Measurements from ENCODE around the gene LMO7. TPM values are rescaled to one million over a fixed set of nuclear protein-coding genes. Genes with fewer than 3 reads are reported as not detected.

LMO7 gene
- total RNA-seq, 1 experiment from 2014 or later: 20.4 TPM

- Mint-ChIP-seq H3K36me3 (ENCODE audit: insufficient read depth in 1 of 3, low read depth in 3 of 3) (no peaks in the 10 kb centered on the region), H3K9me3 (no peaks in the 10 kb centered on the region), H3K27ac (no peak overlapping the region), H3K4me3 (no peak overlapping the region), H3K27me3 (ENCODE audit: low read depth) (no peaks in the 10 kb centered on the region), H3K4me1 (peaks cover 20 to 21% of the 10 kb centered on the region in 2 experiments)
- H2BK120ac ChIP-seq (ENCODE audit: low read depth, low read length, poor library complexity, severe bottlenecking): no peak overlapping the region
- no peak overlapping the region for H3K9ac ChIP-seq (ENCODE audit: extremely low read depth, insufficient read length, low read length)
- no peak overlapping the region for H2AFZ ChIP-seq (ENCODE audit: low read length)
- TF ChIP-seq CTCF (conservative IDR thresholded peaks at IDR 0.05): no peak
- H2BK15ac ChIP-seq (ENCODE audit: low read depth, low read length): no peak overlapping the region
- H3K79me2 ChIP-seq (ENCODE audit: insufficient read depth, low read length): no peaks in the 10 kb centered on the region
- H3T11ph ChIP-seq (ENCODE audit: low read length): no peak overlapping the region
- H2BK12ac ChIP-seq (ENCODE audit: insufficient read length, low read depth, low read length): no peak overlapping the region
- H2BK5ac ChIP-seq (ENCODE audit: insufficient read length, low read length): no peak overlapping the region
- no peak overlapping the region for H3K14ac ChIP-seq (ENCODE audit: insufficient read depth, low read length)
- no peak for DNase-seq
- no peak overlapping the region for H4K91ac ChIP-seq (ENCODE audit: insufficient read length, low read depth, low read length)
- no peaks in the 10 kb centered on the region for H4K20me1 ChIP-seq (ENCODE audit: control insufficient read depth, insufficient read depth, insufficient read length)
- no peak overlapping the region for H3K56ac ChIP-seq (ENCODE audit: insufficient read length, low read depth, low read length)
- no peak overlapping the region for H2BK20ac ChIP-seq (ENCODE audit: low read depth, low read length, poor library complexity, severe bottlenecking)
- H3K4ac ChIP-seq (ENCODE audit: low read depth, low read length): no peak overlapping the region
- no peak overlapping the region for H3K4me2 ChIP-seq (ENCODE audit: insufficient read depth, insufficient read length, low read length)
- H3K23ac ChIP-seq (ENCODE audit: insufficient read length, low read depth, low read length): no peak overlapping the region
- no peaks in the 10 kb centered on the region for H3K27me3 ChIP-seq (ENCODE audit: insufficient read depth, low read length)
- no peaks in the 10 kb centered on the region for H3K9me3 ChIP-seq (ENCODE audit: control insufficient read depth, low read depth, low read length)
- H3K23me2 ChIP-seq (ENCODE audit: insufficient read length, low read depth, low read length, poor library complexity, severe bottlenecking): no peaks in the 10 kb centered on the region
- no peaks in the 10 kb centered on the region for H3K79me1 ChIP-seq (ENCODE audit: insufficient read depth, low read depth, low read length, poor library complexity, severe bottlenecking)
- no peaks in the 10 kb centered on the region for H3K4me1 ChIP-seq (ENCODE audit: insufficient read depth, low read length)
- H4K5ac ChIP-seq (ENCODE audit: insufficient read length, low read depth, low read length): no peak overlapping the region
- no peak overlapping the region for H3K27ac ChIP-seq (ENCODE audit: insufficient read length, low read depth, low read length)
- no CpG with 5 or more reads among the region's 8 CpGs for WGBS (ENCODE audit: extremely low coverage, insufficient read length, low lambda C conversion rate)
- H2AK5ac ChIP-seq (ENCODE audit: insufficient read length, low read length): no peak overlapping the region
- no peak overlapping the region for H3K18ac ChIP-seq (ENCODE audit: insufficient read length, low read depth, low read length)
- no peak overlapping the region for H4K8ac ChIP-seq (replicated peaks; ENCODE audit: insufficient read length, low read depth, low read length)
Observed at GRCh38 chr13:75902166-75903104, 266.3 kb downstream of the LMO7 start.
